Stimulated activated CD8-positive, alpha-beta memory T cell treated with anti-CD3 and anti-CD28 coated beads, Interleukin-4, amount 100 ng/mL, for 24 hours (primary cell): ENCODE results near the gene STARD13.

ENCODE experiments used
- DNase-seq: peaks from one replicate; pipeline ENCODE4 v3.0.0-alpha.2; 2020; ENCODE audit warnings: low read depth

STARD13 gene

GRCh38 chr13:33147832-33148231 lies 137.7 kb downstream of the STARD13 start:
- DNase-seq, result no peak

GRCh38 chr13:33146843-33147611 lies 138.5 kb downstream of the STARD13 start:
- DNase-seq, result no peak

- DNase-seq, result no peak
Measured at GRCh38 chr13:33145667-33146066, 139.9 kb downstream of the STARD13 start.

- DNase-seq, result no peak
Measured at GRCh38 chr13:33144358-33144784, 141.2 kb downstream of the STARD13 start.

GRCh38 chr13:33139780-33140535 lies 145.6 kb downstream of the STARD13 start:
- DNase-seq, result no peak

DNA sequence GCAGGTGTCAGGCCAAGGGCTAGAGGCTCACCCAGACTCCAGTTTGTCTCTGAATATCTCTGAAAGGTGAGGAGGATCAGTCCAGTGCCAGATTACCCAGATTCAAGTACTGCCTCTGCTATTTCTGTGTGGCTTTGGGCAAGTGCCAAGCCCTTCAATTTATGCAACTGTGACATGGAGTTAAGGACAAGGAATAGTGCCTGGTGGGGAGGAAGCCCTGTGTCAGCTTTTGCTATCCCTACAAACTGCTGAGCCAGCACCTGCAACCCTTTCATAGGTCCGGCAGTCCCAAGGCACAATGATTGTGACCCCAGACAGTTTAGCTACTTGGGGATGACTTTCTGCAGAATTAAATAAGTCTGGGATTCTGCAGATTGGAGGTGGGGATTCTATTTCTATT lies 146.4 kb downstream of the STARD13 start:
- no peak for DNase-seq

GRCh38 chr13:33138441-33138840 lies 147.1 kb downstream of the STARD13 start:
- DNase-seq, result no peak

GRCh38 chr13:33137721-33138120 lies 147.8 kb downstream of the STARD13 start:
- no peak for DNase-seq

- no peak for DNase-seq
Measured at GRCh38 chr13:33135097-33135496, 150.5 kb downstream of the STARD13 start.

DNA sequence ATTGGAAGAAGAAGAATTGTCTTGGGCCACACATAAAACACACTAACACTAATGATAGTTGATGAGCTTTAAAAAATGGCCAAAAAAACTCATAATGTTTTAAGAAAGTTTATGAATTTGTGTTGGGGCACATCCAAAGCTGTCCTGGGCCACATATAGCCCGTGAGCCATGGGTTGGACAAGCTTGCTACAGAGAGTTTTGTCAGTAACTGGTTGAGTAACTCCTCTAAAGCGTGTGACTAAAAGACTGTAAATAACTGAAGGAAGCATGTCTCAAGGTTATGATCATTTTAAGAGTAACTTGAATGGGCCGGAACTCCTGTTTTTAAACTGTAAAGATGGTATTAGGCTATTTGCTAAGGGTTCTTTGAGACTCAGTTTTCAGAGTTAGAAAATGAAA lies 151.3 kb downstream of the STARD13 start:
- DNase-seq, result no peak

DNA sequence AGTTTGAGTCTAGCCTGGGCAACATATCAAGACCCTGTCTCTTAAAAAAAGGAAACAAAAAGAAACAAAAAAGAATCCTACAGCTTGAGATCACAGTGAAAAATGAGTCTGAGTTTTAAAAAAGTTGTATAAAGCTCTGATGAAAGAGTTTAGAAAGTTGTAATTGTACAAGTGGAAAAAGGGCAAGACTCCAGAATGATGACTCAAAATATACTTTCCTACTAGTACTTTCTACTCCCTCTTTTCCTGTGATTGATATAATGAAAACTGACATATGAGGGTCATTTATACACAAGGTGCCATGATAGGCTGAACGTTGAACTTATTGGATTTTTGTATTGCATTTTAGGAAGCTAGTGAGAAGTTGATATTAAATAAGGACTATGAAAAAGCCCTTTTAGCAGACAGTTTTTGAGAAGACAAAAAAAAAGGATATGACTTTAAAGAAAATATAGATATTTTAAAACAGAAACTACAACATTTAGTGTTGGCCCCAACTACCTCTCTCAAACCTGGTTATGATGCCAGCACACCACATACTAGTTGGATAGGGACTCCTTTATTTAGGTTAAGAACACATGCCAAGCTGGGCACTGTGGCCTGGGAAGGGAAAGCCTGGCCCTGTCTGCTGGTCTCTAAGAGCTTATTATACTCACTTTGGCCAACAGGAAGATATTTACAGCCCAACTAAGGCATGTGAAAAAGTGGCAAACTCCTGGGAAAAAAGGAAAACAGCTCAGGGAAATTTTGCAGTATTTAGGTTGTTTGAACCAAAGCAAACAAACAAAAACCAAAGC lies 152.7 kb downstream of the STARD13 start:
- no peak for DNase-seq

DNA sequence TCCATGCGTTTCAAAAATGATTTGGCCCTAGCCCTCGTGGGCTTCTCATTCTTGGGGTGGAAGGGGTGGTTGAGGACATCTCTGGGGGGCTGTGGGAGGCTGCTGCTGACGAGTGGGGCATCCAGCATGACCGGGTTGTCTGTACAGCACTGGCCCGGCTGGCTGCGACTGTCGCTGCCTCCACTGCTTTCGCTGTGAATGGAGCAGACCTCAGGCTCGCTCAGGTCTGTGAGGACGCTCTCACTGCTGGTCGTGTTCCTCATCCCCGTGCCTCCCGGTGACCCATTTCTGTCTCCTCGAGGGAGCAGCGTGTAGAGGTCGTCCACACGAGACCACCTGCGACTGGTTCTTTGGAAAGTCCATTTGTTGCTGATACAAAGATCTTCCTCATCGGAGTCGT lies 155.7 kb downstream of the STARD13 start:
- no peak for DNase-seq

DNA sequence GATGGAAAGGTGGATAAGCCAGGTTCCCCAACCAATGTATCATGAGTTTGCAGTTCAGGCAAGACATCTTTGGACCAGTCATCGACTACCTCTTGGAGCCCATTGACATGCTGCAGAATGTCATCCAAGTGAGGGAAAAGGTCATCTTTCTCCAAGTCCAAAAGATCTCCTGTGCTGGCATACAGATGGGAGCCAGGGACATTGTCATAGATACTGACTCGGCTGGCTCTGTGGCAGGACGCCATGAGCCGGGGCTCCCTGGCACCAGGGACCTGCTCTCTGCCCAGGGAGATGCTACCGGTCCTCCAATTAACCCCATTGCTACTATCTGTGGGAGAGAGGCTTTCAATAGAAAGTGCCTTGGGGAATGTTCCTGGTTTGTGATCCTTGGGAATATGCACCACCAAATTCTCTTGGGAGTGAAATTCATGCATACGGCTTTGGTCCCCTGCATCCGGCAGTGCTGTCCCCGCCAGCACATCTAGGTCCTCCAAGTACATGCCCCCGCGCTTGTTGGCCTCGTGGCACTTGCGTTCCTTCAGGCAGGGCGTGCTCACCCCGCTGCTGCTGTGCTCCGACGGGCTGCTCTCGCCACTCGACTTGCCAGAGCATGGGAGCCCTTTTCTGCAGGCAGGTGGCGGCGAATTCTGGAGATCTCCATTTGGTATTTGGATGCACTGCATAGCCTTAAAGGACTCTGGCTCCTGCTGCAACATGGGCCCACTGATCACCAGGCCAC lies 156.3 kb downstream of the STARD13 start:
- DNase-seq, result no peak

- DNase-seq, result no peak
Measured at GRCh38 chr13:33128134-33128533, 157.4 kb downstream of the STARD13 start.

- no peak for DNase-seq
Measured at GRCh38 chr13:33127009-33127551, 158.5 kb downstream of the STARD13 start.

DNA sequence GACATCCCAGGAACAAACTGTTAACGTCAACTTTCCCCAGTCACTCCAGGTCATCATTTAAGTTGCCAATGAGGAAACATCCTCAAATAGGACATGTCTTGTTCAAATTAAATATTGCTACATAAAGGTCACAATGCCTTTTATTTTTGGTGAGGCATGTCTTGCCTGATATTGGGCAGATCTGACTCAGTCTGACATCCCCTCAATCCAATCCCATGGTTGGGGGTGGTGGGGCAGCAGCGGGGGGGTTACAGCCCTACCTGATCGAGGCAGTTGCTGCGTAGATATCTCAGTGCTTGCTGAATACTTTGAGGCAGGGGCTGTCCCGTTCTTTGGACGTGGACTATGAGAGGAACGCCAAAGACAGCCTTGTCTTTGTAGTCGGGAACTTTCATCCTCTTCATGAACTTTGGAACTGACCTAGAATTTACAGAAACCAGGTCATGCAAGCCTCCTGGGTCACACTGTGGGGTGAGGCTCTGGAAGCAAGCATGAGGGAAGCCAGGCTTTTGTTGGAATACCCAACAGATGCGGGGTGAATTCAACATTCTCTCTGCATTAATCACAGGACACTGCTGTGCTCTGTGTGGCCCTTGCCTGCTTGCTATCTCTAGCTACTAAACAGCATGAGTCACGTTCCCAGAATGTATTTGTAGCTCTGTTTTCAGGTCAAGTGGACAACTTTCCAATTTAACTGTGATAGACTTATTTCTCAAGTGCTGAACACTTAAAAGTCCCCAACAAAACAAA lies 159.6 kb downstream of the STARD13 start:
- DNase-seq, result no peak

DNA sequence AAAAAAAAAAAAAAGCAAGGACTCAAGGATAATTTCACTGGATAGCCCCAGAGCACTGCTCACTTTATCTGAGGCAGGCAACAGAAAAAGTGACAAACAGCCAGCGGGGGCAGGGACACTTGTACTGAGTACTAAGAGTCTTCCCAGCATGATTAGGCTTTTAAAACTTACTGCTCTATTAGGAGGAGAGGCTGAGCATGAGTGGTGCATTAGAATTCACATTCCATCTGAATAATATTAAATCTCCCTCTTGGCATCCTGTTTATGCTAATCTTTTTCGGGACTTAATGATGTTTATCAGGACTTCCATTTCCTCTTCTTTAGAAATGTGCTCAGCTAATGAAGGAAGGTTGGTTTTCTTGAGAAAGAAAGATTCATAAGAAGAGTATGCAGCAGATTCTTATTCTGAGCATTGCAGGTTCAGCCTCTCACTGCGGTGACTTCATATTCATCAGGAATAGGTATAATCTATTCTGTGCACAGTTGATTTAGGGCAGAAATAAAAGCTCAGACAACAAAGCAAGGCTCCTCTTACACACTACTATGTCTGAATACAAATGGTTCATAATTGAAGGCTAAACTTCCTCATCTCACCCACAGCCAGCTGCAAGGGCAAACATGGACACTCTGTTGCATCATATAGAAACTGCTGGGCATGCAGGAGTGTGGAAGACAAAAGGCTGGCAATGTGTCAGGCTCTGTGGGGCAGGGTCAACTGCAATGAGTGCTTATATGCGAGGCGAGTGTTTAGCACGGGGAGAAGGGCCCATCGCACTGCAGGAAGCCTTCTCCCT lies 162.3 kb downstream of the STARD13 start:
- DNase-seq, result no peak

- no peak for DNase-seq
Measured at GRCh38 chr13:33119856-33120543, 165.6 kb downstream of the STARD13 start.

- DNase-seq, result no peak
Measured at GRCh38 chr13:33119022-33119781, 166.4 kb downstream of the STARD13 start.
